ENCODE data around the gene SRGAP2. TPM values are rescaled to one million over a fixed set of nuclear protein-coding genes. Genes with fewer than 3 reads are reported as not detected.
"Not testable (repeated sequence)": the region's sequence is repeated elsewhere in the genome, so short reads cannot be mapped to it uniquely, and the experiment has no call there.

SRGAP2 gene
- total RNA-seq, 1 experiment from 2014 or later: 130 TPM

GRCh38 chr1:206219514-206220331 is 16.4 kb downstream of the SRGAP2 start:
- H2AFZ ChIP-seq; DNase-seq; BruUV-seq (replicated peaks); H3K9me2 ChIP-seq (ENCODE audit: insufficient read depth); H3K27me3 ChIP-seq (ENCODE audit: insufficient read depth, low read depth); H3K9me3 ChIP-seq (ENCODE audit: insufficient read depth, low read depth); H3K36me3 ChIP-seq (ENCODE audit: low read depth); H4K20me1 ChIP-seq (ENCODE audit: insufficient read depth); H3K4me3 ChIP-seq; POLR2A ChIA-PET (ENCODE audit: unreplicated experiment); H3K79me2 ChIP-seq (ENCODE audit: low read depth); H3K27ac ChIP-seq; CTCF ChIA-PET; H3K4me2 ChIP-seq; H3K4me1 ChIP-seq (replicated peaks; ENCODE audit: insufficient read depth); intact Hi-C loops (cut with micrococcal nuclease; ENCODE audit: unreplicated experiment); H3F3A ChIP-seq (ENCODE audit: insufficient read depth, low read depth): not testable (repeated sequence)

- H3K9me3 ChIP-seq (ENCODE audit: insufficient read depth, low read depth); H3K9me2 ChIP-seq (ENCODE audit: insufficient read depth); H3K36me3 ChIP-seq (ENCODE audit: low read depth); H2AFZ ChIP-seq; H3K4me3 ChIP-seq; H3K4me1 ChIP-seq (replicated peaks; ENCODE audit: insufficient read depth); BruUV-seq (replicated peaks); H3F3A ChIP-seq (ENCODE audit: insufficient read depth, low read depth); CTCF ChIA-PET; POLR2A ChIA-PET (ENCODE audit: unreplicated experiment); H4K20me1 ChIP-seq (ENCODE audit: insufficient read depth); H3K4me2 ChIP-seq; H3K79me2 ChIP-seq (ENCODE audit: low read depth); intact Hi-C loops (cut with micrococcal nuclease; ENCODE audit: unreplicated experiment); H3K27me3 ChIP-seq (ENCODE audit: insufficient read depth, low read depth): not testable (repeated sequence)
- H3K27ac ChIP-seq: 0 out of 2 replicates have a peak overlapping the region, but pooled peaks have one; percentile 16
- peak; percentile 23 to 31 for DNase-seq
Observed at GRCh38 chr1:206220332-206221000, 17.1 kb downstream of the SRGAP2 start.

GRCh38 chr1:206221585-206221984 is 18.2 kb downstream of the SRGAP2 start:
- H3K4me1 ChIP-seq (replicated peaks; ENCODE audit: insufficient read depth); H3K36me3 ChIP-seq (ENCODE audit: low read depth); H3K9me2 ChIP-seq (ENCODE audit: insufficient read depth); DNase-seq; intact Hi-C loops (cut with micrococcal nuclease; ENCODE audit: unreplicated experiment); H3K9me3 ChIP-seq (ENCODE audit: insufficient read depth, low read depth); POLR2A ChIA-PET (ENCODE audit: unreplicated experiment); H3K4me3 ChIP-seq; H3K79me2 ChIP-seq (ENCODE audit: low read depth); H4K20me1 ChIP-seq (ENCODE audit: insufficient read depth); H3K4me2 ChIP-seq; H3F3A ChIP-seq (ENCODE audit: insufficient read depth, low read depth); H2AFZ ChIP-seq; H3K27ac ChIP-seq; H3K27me3 ChIP-seq (ENCODE audit: insufficient read depth, low read depth); CTCF ChIA-PET; BruUV-seq (replicated peaks): not testable (repeated sequence)

DNA sequence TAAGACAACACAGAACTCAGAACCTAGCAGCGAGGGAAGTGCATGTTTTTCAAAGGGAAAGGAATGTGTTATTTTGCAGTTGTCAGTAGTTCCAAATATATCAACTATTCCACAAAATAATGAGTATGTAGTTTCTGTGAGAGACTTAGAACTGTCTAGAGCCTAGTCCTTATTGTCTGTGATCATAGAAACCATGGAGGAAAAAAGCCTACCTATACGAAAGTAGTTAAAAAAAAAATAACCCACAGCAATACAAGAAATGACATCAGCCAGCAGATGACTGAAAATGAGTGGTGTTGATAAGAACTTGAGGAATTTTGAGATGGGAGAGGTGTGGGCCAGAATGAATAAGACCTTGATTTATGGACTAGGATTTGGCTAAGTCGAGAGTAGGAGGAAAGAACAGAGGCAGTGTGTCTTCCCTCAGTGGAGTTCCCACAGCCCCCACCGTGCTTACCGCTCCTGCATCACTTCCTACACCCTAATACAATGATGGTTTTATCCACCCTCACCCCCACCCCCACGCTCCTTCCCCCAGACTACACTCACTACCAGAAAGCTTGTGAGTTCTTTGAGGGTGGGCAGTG is 20.9 kb downstream of the SRGAP2 start:
- H3K4me1 ChIP-seq (replicated peaks; ENCODE audit: insufficient read depth); H2AFZ ChIP-seq; CTCF ChIA-PET; H3K9me2 ChIP-seq (ENCODE audit: insufficient read depth); BruUV-seq (replicated peaks); H4K20me1 ChIP-seq (ENCODE audit: insufficient read depth); H3F3A ChIP-seq (ENCODE audit: insufficient read depth, low read depth); H3K27me3 ChIP-seq (ENCODE audit: insufficient read depth, low read depth); H3K9me3 ChIP-seq (ENCODE audit: insufficient read depth, low read depth); POLR2A ChIA-PET (ENCODE audit: unreplicated experiment); DNase-seq; H3K27ac ChIP-seq; intact Hi-C loops (cut with micrococcal nuclease; ENCODE audit: unreplicated experiment); H3K79me2 ChIP-seq (ENCODE audit: low read depth); H3K4me2 ChIP-seq; H3K36me3 ChIP-seq (ENCODE audit: low read depth); H3K4me3 ChIP-seq: not testable (repeated sequence)

- H4K20me1 ChIP-seq (ENCODE audit: insufficient read depth); H3K27ac ChIP-seq; H2AFZ ChIP-seq; DNase-seq; H3K9me3 ChIP-seq (ENCODE audit: insufficient read depth, low read depth); H3K9me2 ChIP-seq (ENCODE audit: insufficient read depth); BruUV-seq (replicated peaks); H3K4me3 ChIP-seq; intact Hi-C loops (cut with micrococcal nuclease; ENCODE audit: unreplicated experiment); H3K36me3 ChIP-seq (ENCODE audit: low read depth); CTCF ChIA-PET; H3F3A ChIP-seq (ENCODE audit: insufficient read depth, low read depth); H3K4me1 ChIP-seq (replicated peaks; ENCODE audit: insufficient read depth); H3K27me3 ChIP-seq (ENCODE audit: insufficient read depth, low read depth); H3K79me2 ChIP-seq (ENCODE audit: low read depth); POLR2A ChIA-PET (ENCODE audit: unreplicated experiment); H3K4me2 ChIP-seq: not testable (repeated sequence)
Observed at GRCh38 chr1:206225386-206225785, 22.0 kb downstream of the SRGAP2 start.

GRCh38 chr1:206226886-206227285 is 23.5 kb downstream of the SRGAP2 start:
- intact Hi-C loops (cut with micrococcal nuclease; ENCODE audit: unreplicated experiment); BruUV-seq (replicated peaks); DNase-seq; H3K79me2 ChIP-seq (ENCODE audit: low read depth); H3K4me2 ChIP-seq; H3K27me3 ChIP-seq (ENCODE audit: insufficient read depth, low read depth); POLR2A ChIA-PET (ENCODE audit: unreplicated experiment); H3K36me3 ChIP-seq (ENCODE audit: low read depth); H3K27ac ChIP-seq; H4K20me1 ChIP-seq (ENCODE audit: insufficient read depth); H3K9me2 ChIP-seq (ENCODE audit: insufficient read depth); H3K9me3 ChIP-seq (ENCODE audit: insufficient read depth, low read depth); H2AFZ ChIP-seq; H3F3A ChIP-seq (ENCODE audit: insufficient read depth, low read depth); CTCF ChIA-PET; H3K4me3 ChIP-seq; H3K4me1 ChIP-seq (replicated peaks; ENCODE audit: insufficient read depth): not testable (repeated sequence)

DNA sequence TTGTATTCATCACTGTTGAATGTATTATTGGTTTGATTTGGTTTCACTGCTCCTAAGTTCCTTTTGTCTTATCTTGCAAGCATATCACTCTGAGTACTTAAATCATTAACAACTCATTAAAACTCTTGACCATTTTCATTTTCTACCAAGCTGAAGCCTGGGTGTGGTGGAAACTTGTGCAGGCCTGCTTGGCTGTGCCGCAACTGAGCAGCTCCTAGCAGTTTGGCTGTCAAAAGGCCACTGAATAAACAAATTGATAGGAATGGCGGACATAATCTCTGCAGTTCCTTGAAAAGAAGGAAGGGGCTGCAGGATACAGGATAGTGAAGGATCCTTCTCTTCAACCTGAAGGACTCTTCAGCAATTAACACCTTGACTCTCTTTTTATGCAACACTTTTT is 25.9 kb downstream of the SRGAP2 start:
- H3K27ac ChIP-seq; H3K4me1 ChIP-seq (replicated peaks; ENCODE audit: insufficient read depth); H2AFZ ChIP-seq; H3F3A ChIP-seq (ENCODE audit: insufficient read depth, low read depth); H3K9me2 ChIP-seq (ENCODE audit: insufficient read depth); POLR2A ChIA-PET (ENCODE audit: unreplicated experiment); H4K20me1 ChIP-seq (ENCODE audit: insufficient read depth); BruUV-seq (replicated peaks); CTCF ChIA-PET; intact Hi-C loops (cut with micrococcal nuclease; ENCODE audit: unreplicated experiment); DNase-seq; H3K4me3 ChIP-seq; H3K79me2 ChIP-seq (ENCODE audit: low read depth); H3K27me3 ChIP-seq (ENCODE audit: insufficient read depth, low read depth); H3K4me2 ChIP-seq; H3K9me3 ChIP-seq (ENCODE audit: insufficient read depth, low read depth); H3K36me3 ChIP-seq (ENCODE audit: low read depth): not testable (repeated sequence)

Measured in PC-9 (cell line).